GM10266 (cell line): ENCODE measurements around the gene CCDC195.

Experiments
- DNase-seq: peaks from one replicate; pipeline ENCODE4 v3.0.0; 2012; ENCODE audit errors: extremely low spot score
- TF ChIP-seq, protein P1 (sequence below): IDR thresholded peaks from 2 replicates; pipeline ENCODE4 v1.5.1; 2012; ENCODE audit warnings: mild to moderate bottlenecking, low read depth; ENCODE audit not compliant: control insufficient read depth, insufficient read depth; ENCODE audit errors: missing control alignments

Gene CCDC195, protein sequence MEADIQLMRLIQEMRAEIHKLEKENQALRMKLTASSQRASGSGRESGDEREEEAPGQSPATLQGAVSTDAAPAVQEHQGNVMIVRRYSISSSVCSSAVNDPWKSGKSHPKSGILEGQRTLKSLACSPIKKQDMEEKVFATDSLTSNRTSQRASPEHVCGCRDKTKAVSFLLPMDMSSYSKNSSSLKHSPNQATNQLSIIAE

GRCh38 chr2:224716201-224716600 is at the start of gene CCDC195:
Gene CCDC195, minus strand, starts transcription at chr2:224716365. Its CDS starts 0 bp downstream, at chr2:224716365.
- TF ChIP-seq, protein P1, sequence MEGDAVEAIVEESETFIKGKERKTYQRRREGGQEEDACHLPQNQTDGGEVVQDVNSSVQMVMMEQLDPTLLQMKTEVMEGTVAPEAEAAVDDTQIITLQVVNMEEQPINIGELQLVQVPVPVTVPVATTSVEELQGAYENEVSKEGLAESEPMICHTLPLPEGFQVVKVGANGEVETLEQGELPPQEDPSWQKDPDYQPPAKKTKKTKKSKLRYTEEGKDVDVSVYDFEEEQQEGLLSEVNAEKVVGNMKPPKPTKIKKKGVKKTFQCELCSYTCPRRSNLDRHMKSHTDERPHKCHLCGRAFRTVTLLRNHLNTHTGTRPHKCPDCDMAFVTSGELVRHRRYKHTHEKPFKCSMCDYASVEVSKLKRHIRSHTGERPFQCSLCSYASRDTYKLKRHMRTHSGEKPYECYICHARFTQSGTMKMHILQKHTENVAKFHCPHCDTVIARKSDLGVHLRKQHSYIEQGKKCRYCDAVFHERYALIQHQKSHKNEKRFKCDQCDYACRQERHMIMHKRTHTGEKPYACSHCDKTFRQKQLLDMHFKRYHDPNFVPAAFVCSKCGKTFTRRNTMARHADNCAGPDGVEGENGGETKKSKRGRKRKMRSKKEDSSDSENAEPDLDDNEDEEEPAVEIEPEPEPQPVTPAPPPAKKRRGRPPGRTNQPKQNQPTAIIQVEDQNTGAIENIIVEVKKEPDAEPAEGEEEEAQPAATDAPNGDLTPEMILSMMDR, result no peak

DNA sequence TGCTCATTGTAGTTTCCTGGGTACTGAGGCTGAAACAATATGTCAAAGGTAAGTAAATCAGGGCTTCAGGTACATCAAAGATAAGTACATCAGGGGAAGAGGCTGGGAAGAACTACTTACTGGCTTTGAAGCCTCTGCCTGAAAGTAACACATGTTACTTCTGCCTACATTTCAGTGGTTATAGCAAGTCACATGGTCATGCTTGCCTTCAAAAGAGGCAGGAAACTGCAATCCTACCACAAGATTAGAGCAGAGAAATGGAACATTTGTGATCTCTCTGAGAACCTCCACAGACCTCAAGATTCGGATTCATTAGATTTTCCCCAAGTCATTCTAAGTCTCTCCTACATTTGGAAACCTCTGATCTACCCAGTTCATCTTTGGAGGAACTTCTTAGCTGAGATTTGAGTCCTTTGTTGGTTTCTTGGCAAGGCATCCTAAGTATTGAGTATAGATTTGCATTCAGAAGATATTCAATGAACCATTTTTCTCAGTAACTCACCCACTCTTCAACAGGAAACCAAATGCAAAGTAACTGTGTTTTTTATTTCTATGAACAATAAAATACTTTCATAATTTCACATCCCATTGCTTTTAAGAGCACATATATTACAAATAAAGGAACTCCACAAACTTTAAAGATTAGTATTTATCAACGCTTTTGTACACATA is 48.5 kb upstream of the CCDC195 start:
- TF ChIP-seq, protein P1, result no peak
- no peak for DNase-seq

More at GRCh38 chr2:224716201-224716600, at the start of gene CCDC195:
- DNase-seq, result no peak

DNA sequence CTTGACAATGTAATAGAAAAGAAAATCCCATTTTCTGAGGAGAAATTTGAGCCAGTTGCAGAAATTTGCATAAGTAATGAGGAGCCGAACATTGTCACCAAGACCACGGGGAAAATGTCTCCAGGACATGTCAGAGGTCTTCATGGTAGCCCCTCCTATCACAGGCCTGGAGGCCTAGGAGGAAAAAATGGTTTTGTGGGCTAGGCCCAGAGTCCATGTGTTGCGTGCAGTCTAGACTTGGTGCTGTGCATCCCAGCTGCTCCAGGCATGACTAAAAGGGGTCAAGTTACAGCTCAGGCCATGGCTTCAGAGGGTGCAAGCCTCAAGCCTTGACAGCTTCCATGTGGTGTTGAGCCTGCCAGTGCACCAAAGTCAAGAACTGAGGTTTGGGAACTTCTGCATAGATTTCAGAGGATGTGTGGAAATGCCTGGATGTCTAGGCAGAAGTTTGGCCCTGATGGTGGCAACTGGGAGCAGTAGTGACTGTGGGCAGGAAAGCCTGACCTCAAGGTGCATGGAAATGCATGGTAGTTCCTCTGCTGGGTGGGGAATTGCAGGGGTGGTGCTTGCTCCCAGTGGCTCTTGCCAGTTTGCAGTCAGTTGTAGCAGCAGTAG is 41.9 kb upstream of the CCDC195 start:
- TF ChIP-seq, protein P1, result no peak
- DNase-seq, result no peak

- TF ChIP-seq, protein P1, result no peak
- no peak for DNase-seq
Measured at GRCh38 chr2:224753743-224754540, 37.8 kb upstream of the CCDC195 start.

DNA sequence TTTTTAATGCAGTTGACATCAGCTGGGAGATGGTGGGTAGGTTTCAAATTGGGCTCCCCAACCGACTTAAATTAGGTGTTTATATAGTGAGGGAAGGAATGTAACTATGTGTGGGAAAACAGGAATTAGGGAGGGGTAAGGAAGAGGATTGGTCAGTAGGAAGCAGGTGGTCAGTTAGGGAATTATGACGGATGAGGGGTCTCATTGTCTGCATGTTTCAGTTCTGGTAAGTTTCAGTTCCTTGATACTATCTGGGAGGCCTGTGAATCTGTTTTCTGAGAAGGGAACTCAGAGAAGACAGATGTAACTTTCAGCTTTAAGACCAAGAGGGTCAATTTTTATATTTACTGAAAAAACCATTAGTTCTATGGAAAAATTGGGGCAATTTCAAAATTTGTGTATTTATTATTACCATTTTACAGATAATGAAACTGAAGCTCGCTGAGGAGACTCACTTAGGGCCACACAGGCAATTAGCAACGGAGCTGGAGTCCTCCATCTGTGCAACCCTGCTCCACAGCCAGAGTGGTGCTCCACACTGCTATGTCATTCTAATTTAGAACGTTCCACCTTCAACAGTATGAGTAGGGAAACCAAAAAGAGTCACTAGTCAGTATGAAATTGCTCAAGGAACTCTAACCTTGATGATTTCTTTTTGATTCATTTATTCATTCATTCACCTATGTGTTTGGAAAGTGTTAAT is 36.0 kb upstream of the CCDC195 start:
- TF ChIP-seq, protein P1, result no peak
- peak; percentile 13 for DNase-seq

DNA sequence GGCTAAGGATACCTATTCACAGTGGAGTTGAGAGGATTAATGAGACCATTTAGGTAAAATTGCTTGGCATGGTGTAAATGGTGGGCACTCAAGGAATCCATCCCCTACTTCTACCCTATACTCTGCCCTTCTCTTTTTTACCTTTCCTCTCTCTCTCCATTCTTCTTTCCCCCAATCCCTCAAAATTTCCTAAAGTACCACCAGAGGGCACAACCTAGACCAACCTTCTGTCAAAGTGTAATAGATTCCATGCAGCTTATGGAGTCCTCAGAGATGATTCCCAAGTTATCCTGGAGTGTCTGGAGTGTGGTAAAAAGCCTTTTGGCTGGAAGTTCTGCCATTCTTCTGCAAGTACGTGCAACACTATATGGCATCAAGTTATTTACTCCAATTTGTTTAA is 33.0 kb upstream of the CCDC195 start:
- TF ChIP-seq, protein P1, result peak; percentile 2
- DNase-seq, result no peak
